HEK293 (cell line): Measurements from ENCODE around the gene PRH1.

Experiments used
- CTCF ChIA-PET: fragments of 350-600 bp; formaldehyde crosslinking; extraction: SDS; loops from one replicate; lab custom pipeline; 2021; ENCODE audit warnings: antibody characterized with exemption; lab: Yijun Ruan, JAX
- POLR2A ChIA-PET: fragments of 300-600 bp; formaldehyde crosslinking; extraction: SDS; loops from one replicate; lab custom pipeline; 2020; ENCODE audit warnings: antibody characterized with exemption, inconsistent platforms; lab: Yijun Ruan, JAX
- H3K27ac ChIP-seq: fragments of 200-500 bp; sonication (Bioruptor generic); 2 replicates; pipeline ENCODE4 v1.5.1; 2014; ENCODE audit warnings: low read depth, low read length, control low read depth, inconsistent platforms; ENCODE audit errors: extremely low read depth
- H3K36me3 ChIP-seq, 2 experiments: fragments of 200-500 bp in 1 of 2; sonication (Bioruptor generic) in 1 of 2; 1 replicate in 1 of 2; 2 replicates in 1 of 2; pipeline ENCODE4 v1.5.1; 2014 to 2017; ENCODE audit warnings: inconsistent platforms in 2 of 2, low read length in 2 of 2; ENCODE audit not compliant: control insufficient read depth in 2 of 2, insufficient read depth in 1 of 2
- H3K4me1 ChIP-seq: fragments of 200-500 bp; sonication (Bioruptor generic); 2 replicates; pipeline ENCODE4 v1.5.1; 2014; ENCODE audit warnings: mild to moderate bottlenecking, low read length, inconsistent platforms; ENCODE audit not compliant: control insufficient read depth, insufficient read depth
- H3K4me3 ChIP-seq: 2 replicates; pipeline ENCODE4 v1.5.1; 2011; ENCODE audit warnings: low read depth, mild to moderate bottlenecking, control low read depth, low read length, moderate library complexity
- H3K9me3 ChIP-seq: fragments of 200-500 bp; sonication (Bioruptor generic); 2 replicates; pipeline ENCODE4 v1.5.1; 2014; ENCODE audit warnings: low read depth, low read length, inconsistent platforms; ENCODE audit not compliant: control insufficient read depth, insufficient read depth
- ZIC2 ChIP-seq: fragments of 450-650 bp; formaldehyde crosslinking; IDR thresholded peaks from 2 replicates; pipeline ENCODE4 v1.5.1; 2016; ENCODE audit warnings: missing biosample characterization, missing genetic modification characterization
- ZNF23 ChIP-seq: fragments of 450-650 bp; formaldehyde crosslinking; IDR thresholded peaks from 2 replicates; pipeline ENCODE4 v1.5.1; 2016; ENCODE audit warnings: missing biosample characterization, missing genetic modification characterization, borderline replicate concordance
- ZNF292 ChIP-seq: fragments of 450-650 bp; formaldehyde crosslinking; IDR thresholded peaks from 2 replicates; pipeline ENCODE4 v1.5.1; 2016; ENCODE audit warnings: low read depth, missing biosample characterization, missing genetic modification characterization, borderline replicate concordance
- ZSCAN30 ChIP-seq: fragments of 450-650 bp; IDR thresholded peaks from 2 replicates; pipeline ENCODE4 v1.5.1; 2018; ENCODE audit warnings: missing biosample characterization, mild to moderate bottlenecking, missing genetic modification characterization, moderate library complexity
- TF ChIP-seq, protein P1 (sequence below): fragments of 450-650 bp; formaldehyde crosslinking; IDR thresholded peaks from 2 replicates; pipeline ENCODE4 v1.5.1; 2017; ENCODE audit warnings: missing biosample characterization, mild to moderate bottlenecking, missing genetic modification characterization, moderate library complexity

The PRH1 gene

DNA sequence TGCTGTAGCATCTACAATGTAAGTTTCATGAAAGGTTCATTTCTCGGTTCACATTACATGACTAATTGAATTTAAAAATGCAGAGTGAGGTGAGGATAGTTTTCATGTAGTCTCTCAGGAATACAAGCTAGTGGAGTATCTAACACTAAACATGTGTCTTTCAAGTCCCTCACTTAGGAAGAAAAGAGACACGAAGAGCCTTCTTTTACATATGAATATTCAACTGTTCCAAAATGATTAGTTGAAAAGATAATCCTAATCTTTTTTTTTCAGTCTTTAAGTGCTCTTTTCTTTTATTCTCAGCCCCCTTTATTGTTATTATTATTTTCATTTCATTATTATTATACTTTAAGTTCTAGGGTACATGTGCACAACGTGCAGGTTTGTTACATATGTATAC is 45.6 kb downstream of the PRH1 start:
- ChIA-PET CTCF (no interaction called here), POLR2A (no interaction called here)
- H3K9me3 ChIP-seq = no peaks in the 10 kb centered on the region
- no peak overlapping the region for H3K27ac ChIP-seq
- TF ChIP-seq ZNF23 (tag by site-specific recombination) = no peak
- no peak for TF ChIP-seq ZIC2 (tag by site-specific recombination)
- no peak for TF ChIP-seq ZNF292
- TF ChIP-seq, protein P1, sequence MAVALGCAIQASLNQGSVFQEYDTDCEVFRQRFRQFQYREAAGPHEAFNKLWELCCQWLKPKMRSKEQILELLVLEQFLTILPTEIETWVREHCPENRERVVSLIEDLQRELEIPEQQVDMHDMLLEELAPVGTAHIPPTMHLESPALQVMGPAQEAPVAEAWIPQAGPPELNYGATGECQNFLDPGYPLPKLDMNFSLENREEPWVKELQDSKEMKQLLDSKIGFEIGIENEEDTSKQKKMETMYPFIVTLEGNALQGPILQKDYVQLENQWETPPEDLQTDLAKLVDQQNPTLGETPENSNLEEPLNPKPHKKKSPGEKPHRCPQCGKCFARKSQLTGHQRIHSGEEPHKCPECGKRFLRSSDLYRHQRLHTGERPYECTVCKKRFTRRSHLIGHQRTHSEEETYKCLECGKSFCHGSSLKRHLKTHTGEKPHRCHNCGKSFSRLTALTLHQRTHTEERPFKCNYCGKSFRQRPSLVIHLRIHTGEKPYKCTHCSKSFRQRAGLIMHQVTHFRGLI (tag by site-specific recombination) = no peak
- TF ChIP-seq ZSCAN30 (tag by site-specific recombination) = no peak
- no peak overlapping the region for H3K4me3 ChIP-seq
- no peaks in the 10 kb centered on the region for H3K4me1 ChIP-seq
- H3K36me3 ChIP-seq = peaks cover 0 to 4% of the 10 kb centered on the region in 2 experiments; a peak in 1 of 3 replicates
